WERI-Rb-1 (cell line): ENCODE data around the gene IL21R.
"Not testable (repeated sequence)": the region's sequence is repeated elsewhere in the genome, so short reads cannot be mapped to it uniquely, and the experiment has no call there.

ENCODE experiments used
- DNase-seq: peaks from one replicate; pipeline ENCODE4 v3.0.0-alpha.2; 2020
- H3K27ac ChIP-seq: fragments of 250-450 bp; sonication (Bioruptor Pico); 2 replicates; pipeline ENCODE4 v1.5.1; 2020; ENCODE audit warnings: mild to moderate bottlenecking, moderate library complexity
- H3K27me3 ChIP-seq: fragments of 250-450 bp; sonication (Bioruptor Pico); 2 replicates; pipeline ENCODE4 v1.5.1; 2021; ENCODE audit warnings: mild to moderate bottlenecking, low read depth, moderate library complexity; ENCODE audit not compliant: insufficient read depth, severe bottlenecking
- H3K36me3 ChIP-seq: fragments of 250-450 bp; sonication (Bioruptor Pico); 2 replicates; pipeline ENCODE4 v1.5.1; 2020; ENCODE audit warnings: mild to moderate bottlenecking, moderate library complexity
- H3K4me3 ChIP-seq: 2 replicates; pipeline ENCODE4 v1.5.1; 2011; ENCODE audit warnings: low read depth, mild to moderate bottlenecking, control low read depth, low read length
- H3K9me3 ChIP-seq: fragments of 250-450 bp; sonication (Bioruptor Pico); 2 replicates; pipeline ENCODE4 v1.5.1; 2021; ENCODE audit warnings: mild to moderate bottlenecking, moderate library complexity; ENCODE audit not compliant: severe bottlenecking
- TF ChIP-seq, protein P1 (sequence below): IDR thresholded peaks from 2 replicates; pipeline ENCODE4 v1.5.1; 2011; ENCODE audit warnings: low read depth, mild to moderate bottlenecking, control low read depth, inconsistent platforms, low read length

Gene IL21R

DNA sequence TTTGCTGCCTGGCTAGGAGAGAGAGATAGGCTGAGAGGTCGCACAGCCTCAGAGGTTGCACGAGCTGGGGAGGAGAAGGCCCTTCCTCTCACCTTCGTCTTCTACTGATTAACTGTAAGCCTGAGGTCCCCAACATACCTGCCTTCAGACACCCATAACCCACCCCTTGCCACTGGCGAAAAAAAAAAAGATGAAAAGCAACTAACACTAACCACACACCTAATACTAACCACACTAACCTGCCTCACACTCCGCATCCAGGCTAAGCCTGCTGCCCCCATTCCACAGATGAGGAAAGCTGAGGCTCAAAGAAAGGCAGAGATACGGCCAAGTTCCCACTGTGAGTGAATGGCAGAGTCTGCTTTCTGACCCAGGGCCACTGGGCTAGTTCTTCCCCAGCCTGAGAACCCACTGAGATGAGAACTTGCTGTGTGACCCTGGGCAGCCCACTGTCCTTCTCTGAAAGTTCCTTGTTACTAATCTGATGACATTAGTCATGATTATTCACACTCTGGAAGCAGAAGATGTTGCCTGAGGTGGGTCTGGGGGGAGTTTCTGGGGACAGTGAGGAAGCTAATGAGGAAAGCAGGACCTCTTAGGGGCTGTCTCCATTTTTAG, 4.6 kb downstream of the IL21R start:
- TF ChIP-seq, protein P1, sequence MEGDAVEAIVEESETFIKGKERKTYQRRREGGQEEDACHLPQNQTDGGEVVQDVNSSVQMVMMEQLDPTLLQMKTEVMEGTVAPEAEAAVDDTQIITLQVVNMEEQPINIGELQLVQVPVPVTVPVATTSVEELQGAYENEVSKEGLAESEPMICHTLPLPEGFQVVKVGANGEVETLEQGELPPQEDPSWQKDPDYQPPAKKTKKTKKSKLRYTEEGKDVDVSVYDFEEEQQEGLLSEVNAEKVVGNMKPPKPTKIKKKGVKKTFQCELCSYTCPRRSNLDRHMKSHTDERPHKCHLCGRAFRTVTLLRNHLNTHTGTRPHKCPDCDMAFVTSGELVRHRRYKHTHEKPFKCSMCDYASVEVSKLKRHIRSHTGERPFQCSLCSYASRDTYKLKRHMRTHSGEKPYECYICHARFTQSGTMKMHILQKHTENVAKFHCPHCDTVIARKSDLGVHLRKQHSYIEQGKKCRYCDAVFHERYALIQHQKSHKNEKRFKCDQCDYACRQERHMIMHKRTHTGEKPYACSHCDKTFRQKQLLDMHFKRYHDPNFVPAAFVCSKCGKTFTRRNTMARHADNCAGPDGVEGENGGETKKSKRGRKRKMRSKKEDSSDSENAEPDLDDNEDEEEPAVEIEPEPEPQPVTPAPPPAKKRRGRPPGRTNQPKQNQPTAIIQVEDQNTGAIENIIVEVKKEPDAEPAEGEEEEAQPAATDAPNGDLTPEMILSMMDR: no peak
- Histone ChIP-seq H3K27ac (no peak overlapping the region), H3K9me3 (no peaks in the 10 kb centered on the region), H3K4me3 (no peak overlapping the region), H3K36me3 (no peaks in the 10 kb centered on the region), H3K27me3 (no peaks in the 10 kb centered on the region)
- DNase-seq: no peak

DNA sequence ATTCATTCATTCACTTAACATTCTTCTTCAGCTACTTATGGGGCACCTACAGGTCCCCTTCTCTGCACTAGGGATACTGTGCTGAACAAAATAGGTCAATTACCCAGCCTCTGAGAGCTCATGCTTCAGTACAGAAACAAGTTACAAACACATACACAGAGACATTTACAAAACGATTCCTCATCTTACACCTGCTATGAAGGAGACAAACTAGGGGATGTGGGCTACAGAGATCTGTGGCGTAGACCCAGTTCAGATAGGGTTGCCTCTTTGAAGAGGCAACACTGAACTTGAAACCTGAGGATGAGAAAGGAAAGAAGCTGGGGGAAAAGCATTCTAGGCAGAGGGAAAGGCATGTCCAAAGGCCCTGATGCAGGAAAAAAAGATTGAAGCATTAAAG, 5.2 kb downstream of the IL21R start:
- Histone ChIP-seq H3K27me3 (no peaks in the 10 kb centered on the region), H3K9me3 (no peaks in the 10 kb centered on the region), H3K36me3 (no peaks in the 10 kb centered on the region), H3K27ac (no peak overlapping the region), H3K4me3 (no peak overlapping the region)
- DNase-seq: no peak
- TF ChIP-seq, protein P1: no peak

DNA sequence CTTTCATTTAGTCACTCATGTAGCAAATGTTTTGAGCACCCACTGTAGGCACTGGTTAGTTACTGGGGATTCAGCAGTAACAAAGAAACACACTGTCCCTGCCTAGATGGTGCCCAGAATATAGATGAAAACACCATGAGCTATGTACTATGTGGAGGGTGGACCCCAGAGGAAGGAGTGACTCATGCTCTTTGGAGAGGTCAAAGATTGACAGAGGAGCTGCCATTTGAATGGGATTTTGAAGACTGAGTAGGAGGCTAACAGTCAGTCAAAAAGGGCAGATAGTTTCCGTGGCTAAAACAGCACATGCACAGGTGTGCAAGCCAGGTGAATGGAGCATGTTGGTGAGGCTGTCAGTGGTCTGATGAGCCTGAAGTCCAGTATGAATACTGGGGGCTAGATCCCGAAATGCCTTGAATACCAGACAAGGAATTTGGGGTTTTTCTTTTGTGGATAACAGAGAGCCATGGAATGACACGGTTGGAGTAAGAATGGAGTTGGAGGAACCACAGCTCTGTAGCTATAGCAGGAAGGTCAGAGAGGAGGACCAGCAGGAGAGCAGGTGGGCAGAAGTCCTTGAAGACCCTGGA, 6.1 kb downstream of the IL21R start:
- no peaks in the 10 kb centered on the region for H3K27me3 ChIP-seq
- DNase-seq: no peak
- H3K36me3 ChIP-seq: no peaks in the 10 kb centered on the region
- H3K9me3 ChIP-seq: no peaks in the 10 kb centered on the region
- TF ChIP-seq, protein P1: no peak
- no peak overlapping the region for H3K4me3 ChIP-seq
- no peak overlapping the region for H3K27ac ChIP-seq

DNA sequence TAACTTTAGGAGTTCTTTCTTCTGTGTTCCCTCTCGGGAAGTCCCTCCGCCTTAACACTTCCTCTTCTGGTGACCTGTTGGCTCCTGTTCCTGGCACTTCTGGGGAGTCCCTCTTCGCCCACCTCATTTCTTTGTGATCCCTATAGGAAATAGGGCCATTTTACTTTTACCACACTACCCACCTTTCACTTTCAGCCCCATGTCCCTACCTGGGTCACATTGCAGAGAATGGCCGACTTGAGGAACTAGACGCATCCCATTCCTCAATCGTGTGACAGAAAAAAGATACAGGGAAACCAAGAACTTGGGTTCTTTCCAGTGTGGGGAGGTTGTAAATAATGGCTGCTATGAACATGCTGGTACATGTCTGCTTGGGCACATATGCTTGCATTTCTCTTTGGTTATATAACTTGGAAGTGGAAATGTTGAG, 6.6 kb downstream of the IL21R start:
- Histone ChIP-seq H3K4me3 (no peak overlapping the region), H3K36me3 (no peaks in the 10 kb centered on the region), H3K27ac (no peak overlapping the region), H3K9me3 (no peaks in the 10 kb centered on the region), H3K27me3 (no peaks in the 10 kb centered on the region)
- TF ChIP-seq, protein P1: no peak
- DNase-seq: no peak

DNA sequence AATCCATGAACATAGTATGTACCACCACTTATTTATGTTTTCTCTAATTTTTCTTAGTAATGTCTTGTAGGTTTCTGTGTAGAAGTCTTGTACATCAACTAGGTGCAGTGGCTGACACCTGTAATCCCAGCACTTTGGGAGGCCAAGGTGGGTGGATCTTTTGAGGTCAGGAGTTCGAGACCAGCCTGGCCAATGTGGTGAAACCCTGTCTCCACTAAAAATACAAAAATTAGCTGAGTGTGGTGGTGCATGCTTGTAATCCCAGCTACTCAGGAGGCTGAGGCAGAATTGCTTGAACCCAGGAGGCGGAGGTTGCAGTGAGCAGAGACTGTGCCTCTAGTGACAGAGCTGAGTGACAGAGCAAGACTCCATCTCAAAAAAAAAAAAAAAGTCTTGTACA, 8.0 kb downstream of the IL21R start:
- H3K27ac ChIP-seq, H3K9me3 ChIP-seq, H3K4me3 ChIP-seq, DNase-seq, H3K27me3 ChIP-seq, H3K36me3 ChIP-seq: not testable (repeated sequence)

DNA sequence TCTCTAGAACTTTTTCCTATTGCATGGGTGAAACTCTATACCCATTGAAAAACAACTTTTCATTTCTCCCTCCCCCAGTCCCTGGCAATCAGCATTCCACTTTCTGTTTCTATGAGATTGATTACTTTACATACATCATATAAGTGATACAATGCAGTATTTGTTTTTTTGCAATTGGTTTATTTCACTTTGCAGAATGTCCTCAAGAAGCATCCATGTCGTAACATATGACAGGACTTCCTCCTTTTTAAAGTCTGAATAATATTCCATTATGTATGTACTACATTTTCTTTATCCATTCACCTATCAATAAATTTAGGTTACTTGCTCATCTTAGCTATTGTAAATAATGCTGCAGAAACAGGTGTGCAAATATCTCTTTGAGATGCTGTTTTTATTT, 8.8 kb downstream of the IL21R start:
- Histone ChIP-seq H3K9me3 (no peaks in the 10 kb centered on the region), H3K36me3 (no peaks in the 10 kb centered on the region), H3K27me3 (no peaks in the 10 kb centered on the region), H3K27ac (no peak overlapping the region), H3K4me3 (no peak overlapping the region)
- no peak for DNase-seq
- TF ChIP-seq, protein P1: no peak
